SK-N-SH (cell line): ENCODE data around the gene DPEP3. TPM values are rescaled to one million over a fixed set of nuclear protein-coding genes. Genes with fewer than 3 reads are reported as not detected.

Source experiments
- CTCF ChIA-PET: fragments of 300-600, 350-600 bp; formaldehyde crosslinking; extraction: SDS; loops from one replicate; lab custom pipeline; 2021; lab: Yijun Ruan, JAX
- POLR2A ChIA-PET: fragments of 350-600 bp; sonication (Branson Sonifier 250); formaldehyde crosslinking; extraction: SDS; loops from one replicate; lab custom pipeline; 2020; ENCODE audit warnings: antibody characterized with exemption, inconsistent platforms; lab: Yijun Ruan, JAX
- DNase-seq: peaks from one replicate; pipeline ENCODE4 v3.0.0; 2012
- H2AFZ ChIP-seq: fragments of 200-600 bp; sonication (generic); 2 replicates; pipeline ENCODE4 v1.8.1; 2016; ENCODE audit warnings: antibody characterized with exemption, mild to moderate bottlenecking, low read depth
- H3F3A ChIP-seq: fragments of 200-600 bp; sonication (generic); replicated peaks from 2 replicates; pipeline ENCODE3; 2016; ENCODE audit warnings: antibody characterized with exemption, mild to moderate bottlenecking; ENCODE audit not compliant: insufficient read depth
- H3K27ac ChIP-seq, 2 experiments: fragments of 200-500 bp in 1 of 2; fragments of 200-600 bp in 1 of 2; sonication (Bioruptor generic) in 1 of 2; sonication (generic), shearing (Covaris generic) in 1 of 2; 2 replicates each; pipeline versions ENCODE4 v1.5.1 to v1.6.1; 2014 to 2016; ENCODE audit warnings: low read depth in 2 of 2, inconsistent platforms in 1 of 2, low read length in 1 of 2, mild to moderate bottlenecking in 1 of 2, mixed read lengths in 1 of 2
- H3K27me3 ChIP-seq: fragments of 200-600 bp; sonication (generic), shearing (Covaris generic); 2 replicates; pipeline ENCODE4 v1.6.1; 2016; ENCODE audit warnings: mixed run types; ENCODE audit not compliant: insufficient read depth
- H3K36me3 ChIP-seq, 2 experiments: fragments of 200-500 bp in 1 of 2; fragments of 200-600 bp in 1 of 2; sonication (Bioruptor generic) in 1 of 2; sonication (generic) in 1 of 2; replicated peaks in 1 of 2; 2 replicates each; pipeline versions ENCODE3 to v1.5.1; 2014 to 2016; ENCODE audit warnings: low read length in 1 of 2, mild to moderate bottlenecking in 1 of 2; ENCODE audit not compliant: insufficient read depth in 2 of 2, control insufficient read depth in 1 of 2
- H3K4me1 ChIP-seq, 2 experiments: fragments of 200-500 bp in 1 of 2; fragments of 200-600 bp in 1 of 2; sonication (Bioruptor generic) in 1 of 2; sonication (generic), shearing (Covaris generic) in 1 of 2; 2 replicates each; pipeline versions ENCODE4 v1.5.1 to v1.6.1; 2014 to 2016; ENCODE audit warnings: low read depth in 1 of 2, low read length in 1 of 2, mixed run types in 1 of 2; ENCODE audit not compliant: insufficient read depth in 2 of 2, control insufficient read depth in 1 of 2
- H3K4me2 ChIP-seq: fragments of 200-600 bp; sonication (generic), shearing (Covaris generic); 2 replicates; pipeline ENCODE4 v1.6.1; 2017; ENCODE audit warnings: mixed run types
- H3K4me3 ChIP-seq, 2 experiments: fragments of 200-500 bp in 1 of 2; fragments of 200-600 bp in 1 of 2; sonication (Bioruptor generic) in 1 of 2; sonication (generic), shearing (Covaris generic) in 1 of 2; 2 replicates each; pipeline versions ENCODE4 v1.5.1 to v1.8.1; 2014 to 2016; ENCODE audit warnings: low read depth in 2 of 2, inconsistent platforms in 1 of 2, low read length in 1 of 2, mild to moderate bottlenecking in 1 of 2, mixed read lengths in 1 of 2, moderate library complexity in 1 of 2
- H3K79me2 ChIP-seq: fragments of 200-600 bp; sonication (generic); 2 replicates; pipeline ENCODE4 v1.8.1; 2017; ENCODE audit warnings: mild to moderate bottlenecking; ENCODE audit not compliant: insufficient read depth
- H3K9ac ChIP-seq: fragments of 200-600 bp; sonication (generic); 2 replicates; pipeline ENCODE4 v1.6.1; 2017; ENCODE audit warnings: mixed run types
- H3K9me2 ChIP-seq: fragments of 200-600 bp; sonication (generic); 2 replicates; pipeline ENCODE4 v1.6.1; 2017; ENCODE audit warnings: mixed run types
- H3K9me3 ChIP-seq: fragments of 200-600 bp; sonication (generic); 2 replicates; pipeline ENCODE4 v1.6.1; 2017; ENCODE audit warnings: mixed run types, mild to moderate bottlenecking, moderate library complexity
- H4K20me1 ChIP-seq: fragments of 200-600 bp; sonication (generic); 2 replicates; pipeline ENCODE4 v1.6.1; 2017; ENCODE audit warnings: mild to moderate bottlenecking, mixed run types; ENCODE audit not compliant: insufficient read depth
- CHD2 ChIP-seq: fragments of 150-350 bp; IDR thresholded peaks from 2 replicates; pipeline ENCODE4 v1.6.1; 2018; ENCODE audit warnings: low read length; ENCODE audit not compliant: partially characterized antibody
- FOSL2 ChIP-seq: IDR thresholded peaks from 2 replicates; pipeline ENCODE4 v1.4.0; 2012; ENCODE audit warnings: low read depth, mild to moderate bottlenecking, moderate library complexity, borderline replicate concordance
- FOXM1 ChIP-seq: IDR thresholded peaks from 2 replicates; pipeline ENCODE4 v1.4.0; 2012; ENCODE audit warnings: low read depth, mild to moderate bottlenecking
- JUND ChIP-seq: IDR thresholded peaks from 2 replicates; pipeline ENCODE4 v1.4.0; 2012
- MXI1 ChIP-seq: IDR thresholded peaks from 2 replicates; pipeline ENCODE4 v1.6.1; 2012; ENCODE audit warnings: mild to moderate bottlenecking, low read depth, low read length, improper control_type of control experiment
- RAD21 ChIP-seq: IDR thresholded peaks from 2 replicates; pipeline ENCODE4 v1.6.1; 2012; ENCODE audit warnings: mild to moderate bottlenecking, low read length
- RCOR1 ChIP-seq: fragments of 150-350 bp; IDR thresholded peaks from 2 replicates; pipeline ENCODE4 v1.6.1; 2017; ENCODE audit warnings: antibody characterized with exemption, low read length
- USF1 ChIP-seq: IDR thresholded peaks from 2 replicates; pipeline ENCODE4 v1.4.0; 2012; ENCODE audit warnings: low read depth, borderline replicate concordance
- USF2 ChIP-seq: fragments of 150-350 bp; IDR thresholded peaks from 2 replicates; pipeline ENCODE4 v1.6.1; 2017; ENCODE audit warnings: antibody characterized with exemption, low read length, low read depth, borderline replicate concordance
- YY1 ChIP-seq: IDR thresholded peaks from 2 replicates; pipeline ENCODE4 v1.4.0; 2012; ENCODE audit warnings: low read depth, mild to moderate bottlenecking
- WGBS: methylation state at CpG from one replicate; pipeline ENCODE4 v1.1.6; 2017; ENCODE audit warnings: low lambda C conversion rate; 5-methylcytosine and 5-hydroxymethylcytosine counted together
- polyA plus RNA-seq, 3 experiments: library from polyadenylated mRNA; depleted of rRNA; stranded (reverse); fragments of >200 nt; gene quantifications; 2 replicates each; pipeline ENCODE4 v1.2.3, GENCODE V29; 2012
- TF ChIP-seq, protein P1 (sequence below): IDR thresholded peaks from 2 replicates; pipeline ENCODE4 v1.4.0; 2012; ENCODE audit warnings: low read depth, borderline replicate concordance
- TF ChIP-seq, protein P2 (sequence below): IDR thresholded peaks from 2 replicates; pipeline ENCODE4; 2012

Gene DPEP3
- polyA plus RNA-seq, 1 of the 3 experiments (the other 2 are of a cell fraction), result not detected

DNA sequence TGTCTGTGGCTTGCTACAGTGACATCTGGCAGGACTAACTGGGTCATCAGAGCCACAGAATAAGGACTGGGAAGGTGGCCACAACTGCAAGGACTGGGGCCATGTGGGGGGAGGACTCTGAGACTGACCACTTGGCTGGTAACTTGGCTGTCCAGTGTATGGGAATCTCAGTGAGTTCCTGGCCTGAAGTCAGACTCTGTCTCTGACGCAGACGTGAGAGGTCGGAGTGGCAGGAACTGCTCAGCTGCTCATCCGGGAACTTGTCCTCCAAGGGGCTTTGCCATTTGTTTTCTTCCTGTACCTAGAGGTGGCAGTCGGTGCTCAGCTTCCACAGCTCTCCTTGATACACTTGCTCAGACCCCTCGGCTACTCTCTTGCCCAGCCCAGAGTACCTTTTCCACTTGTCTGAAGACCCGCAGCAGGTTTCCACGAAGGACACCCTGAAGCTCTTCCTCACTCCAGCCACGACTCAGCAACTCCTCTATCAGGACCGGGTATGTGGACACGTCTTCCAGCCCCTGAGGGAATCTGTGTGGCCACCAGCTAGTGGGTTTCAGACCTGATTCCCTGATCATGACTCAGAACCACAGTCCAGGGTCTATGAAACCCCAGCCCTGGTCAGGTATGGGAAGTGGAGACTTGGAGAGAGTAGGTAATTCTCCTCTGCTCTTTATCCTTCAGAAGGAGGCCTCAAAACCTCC, 7.3 kb upstream of the DPEP3 start:
- Histone ChIP-seq H2AFZ (no peak overlapping the region), H3K4me2 (no peak overlapping the region), H4K20me1 (no peaks in the 10 kb centered on the region), H3K27me3 (no peaks in the 10 kb centered on the region), H3K9ac (no peak overlapping the region), H3K27ac (no peak overlapping the region), H3K79me2 (no peaks in the 10 kb centered on the region), H3K4me3 (no peak overlapping the region), H3K36me3 (no peaks in the 10 kb centered on the region), H3F3A (no peaks in the 10 kb centered on the region), H3K9me3 (no peaks in the 10 kb centered on the region), H3K9me2 (no peaks in the 10 kb centered on the region), H3K4me1 (peaks cover 0 to 3% of the 10 kb centered on the region in 2 experiments; a peak in 1 of 4 replicates)
- TF ChIP-seq MXI1 (no peak), JUND (no peak), FOSL2 (no peak), RAD21 (no peak), YY1 (no peak), USF1 (no peak), USF2 (no peak), CHD2 (no peak), RCOR1 (no peak), FOXM1 (no peak)
- TF ChIP-seq, protein P1, sequence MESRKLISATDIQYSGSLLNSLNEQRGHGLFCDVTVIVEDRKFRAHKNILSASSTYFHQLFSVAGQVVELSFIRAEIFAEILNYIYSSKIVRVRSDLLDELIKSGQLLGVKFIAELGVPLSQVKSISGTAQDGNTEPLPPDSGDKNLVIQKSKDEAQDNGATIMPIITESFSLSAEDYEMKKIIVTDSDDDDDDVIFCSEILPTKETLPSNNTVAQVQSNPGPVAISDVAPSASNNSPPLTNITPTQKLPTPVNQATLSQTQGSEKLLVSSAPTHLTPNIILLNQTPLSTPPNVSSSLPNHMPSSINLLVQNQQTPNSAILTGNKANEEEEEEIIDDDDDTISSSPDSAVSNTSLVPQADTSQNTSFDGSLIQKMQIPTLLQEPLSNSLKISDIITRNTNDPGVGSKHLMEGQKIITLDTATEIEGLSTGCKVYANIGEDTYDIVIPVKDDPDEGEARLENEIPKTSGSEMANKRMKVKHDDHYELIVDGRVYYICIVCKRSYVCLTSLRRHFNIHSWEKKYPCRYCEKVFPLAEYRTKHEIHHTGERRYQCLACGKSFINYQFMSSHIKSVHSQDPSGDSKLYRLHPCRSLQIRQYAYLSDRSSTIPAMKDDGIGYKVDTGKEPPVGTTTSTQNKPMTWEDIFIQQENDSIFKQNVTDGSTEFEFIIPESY, result no peak
- TF ChIP-seq, protein P2, sequence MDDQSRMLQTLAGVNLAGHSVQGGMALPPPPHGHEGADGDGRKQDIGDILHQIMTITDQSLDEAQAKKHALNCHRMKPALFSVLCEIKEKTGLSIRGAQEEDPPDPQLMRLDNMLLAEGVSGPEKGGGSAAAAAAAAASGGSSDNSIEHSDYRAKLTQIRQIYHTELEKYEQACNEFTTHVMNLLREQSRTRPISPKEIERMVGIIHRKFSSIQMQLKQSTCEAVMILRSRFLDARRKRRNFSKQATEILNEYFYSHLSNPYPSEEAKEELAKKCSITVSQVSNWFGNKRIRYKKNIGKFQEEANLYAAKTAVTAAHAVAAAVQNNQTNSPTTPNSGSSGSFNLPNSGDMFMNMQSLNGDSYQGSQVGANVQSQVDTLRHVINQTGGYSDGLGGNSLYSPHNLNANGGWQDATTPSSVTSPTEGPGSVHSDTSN, result no peak
- no peak for DNase-seq
- POLR2A ChIA-PET, result no interaction called here
- WGBS, result 84% methylated on average over 11 of the region's 11 CpGs
- CTCF ChIA-PET, result interaction anchor here (0.9 to 2.0 kb wide), 4 partner anchors 53 to 242 kb away, joined by 4 to 8 read pairs (median 4); no protein-coding TSS in a partner anchor
